ENCODE results near the gene CASZ1. TPM values are rescaled to one million over a fixed set of nuclear protein-coding genes. Genes with fewer than 3 reads are reported as not detected.

Gene CASZ1
- total and polyA plus RNA-seq, 9 of the 15 experiments (the other 6 are each of a cell fraction or from before 2014, with no cell fraction given) = 0.01 to 4.0 (median 0.76) TPM; not detected in 1

DNA sequence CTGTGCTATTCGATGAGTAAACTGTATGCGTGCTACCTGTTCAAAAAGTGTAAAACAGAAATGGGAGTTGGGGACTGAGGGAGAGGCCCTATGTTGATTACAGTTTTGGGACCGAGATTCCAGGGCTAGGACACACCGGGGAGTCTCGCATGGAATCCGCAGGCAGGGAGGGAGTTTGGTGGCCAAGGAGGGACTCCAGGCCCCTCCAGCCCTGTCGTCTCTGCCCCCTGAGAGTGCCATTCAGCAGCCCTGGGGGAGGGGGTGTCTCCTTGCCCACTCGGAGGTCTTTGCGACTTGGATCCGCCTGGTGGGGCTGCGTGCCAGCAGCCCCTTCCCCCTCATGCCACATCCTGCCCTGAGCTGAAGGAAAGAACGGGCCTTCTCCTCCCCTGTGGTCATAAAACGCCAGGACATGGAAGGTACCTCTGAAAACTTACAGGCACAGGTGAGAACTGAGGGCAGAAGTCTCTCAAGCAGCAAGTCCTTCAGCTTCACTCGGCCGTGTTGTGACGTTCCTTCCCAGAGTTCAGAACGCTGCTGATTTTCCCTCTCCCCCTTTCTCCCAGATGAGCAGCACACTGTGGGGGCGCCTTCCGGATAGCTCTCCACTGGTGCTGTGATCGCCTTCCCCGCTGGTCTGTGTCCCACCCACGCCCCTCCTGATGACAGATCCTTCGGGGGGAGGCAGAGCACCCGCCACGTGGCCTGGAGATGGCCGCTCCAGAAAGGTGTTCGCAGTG lies 180.3 kb downstream of the CASZ1 start:
- Histone ChIP-seq H3K9me1 (ENCODE audit: control insufficient read depth, insufficient read depth, low read length) (no peaks in the 10 kb centered on the region), H3K9me3 (replicated peaks; ENCODE audit: control insufficient read depth, insufficient read depth, low read depth, low read length) (no peaks in the 10 kb centered on the region), H4K20me1 (replicated peaks; ENCODE audit: control insufficient read depth, insufficient read depth, low read length) (0 out of 2 replicates have a peak, but pooled peaks cover 21% of the 10 kb centered on the region), H3K9ac (ENCODE audit: insufficient read depth in 1 of 2, low read depth in 2 of 2, low read length in 2 of 2) (peak overlapping the region in 1 of 2 experiments; percentile 12; a peak in 1 of 4 replicates), H3K4me1 (replicated peaks in 1 of 2; ENCODE audit: control insufficient read depth in 2 of 2, insufficient read depth in 2 of 2, low read length in 2 of 2) (no peaks in the 10 kb centered on the region), H2AFZ (ENCODE audit: low read depth, low read length) (no peak overlapping the region), H3K4me3 (no peak overlapping the region), H3K36me3 (ENCODE audit: control insufficient read depth, insufficient read depth, low read length) (peaks cover 6% of the 10 kb centered on the region; the same call in 2 of the 3 replicates), H3K4me2 (ENCODE audit: insufficient read depth, low read length) (no peak overlapping the region), H3K27me3 (ENCODE audit: control insufficient read depth in 2 of 2, insufficient read depth in 2 of 2, low read length in 2 of 2) (no peaks in the 10 kb centered on the region), H3K79me2 (ENCODE audit: control insufficient read depth, insufficient read depth, low read length) (no peaks in the 10 kb centered on the region), H3K27ac (ENCODE audit: extremely low read depth, low read depth, low read length) (no peak overlapping the region)
- intact Hi-C loops (cut with micrococcal nuclease) (no loop called here), in situ Hi-C loops (cut with MboI) (no loop called here)
- BruUV-seq (replicated peaks) = no TSS peak
- ChIA-PET POLR2A (no interaction called here), CTCF (ENCODE audit: low intra/inter-chr PET ratio) (no interaction called here)
- DNase-seq (ENCODE audit: extremely low read depth in 1 of 4, low spot score in 3 of 4) (no peak), FAIRE-seq (no peak), ATAC-seq (no peak)
- WGBS (ENCODE audit: insufficient coverage, low coverage, missing lambda C conversion rate) = 76% methylated on average over 26 of the region's 27 CpGs
- TF ChIP-seq ZNF780A (CRISPR knock-in tag; IDR thresholded peaks at IDR 0.05) (no peak), PTRF (tag; IDR thresholded peaks at IDR 0.05) (no peak), ZC3H8 (IDR thresholded peaks at IDR 0.05) (no peak), CEBPB (tag; IDR thresholded peaks at IDR 0.05) (no peak), SRF (CRISPR knock-in tag; IDR thresholded peaks at IDR 0.05) (no peak), HMGN3 (IDR thresholded peaks at IDR 0.05; ENCODE audit: borderline replicate concordance, extremely low read depth, insufficient read length, low read depth, low read length) (no peak), ZC3H4 (CRISPR knock-in tag; IDR thresholded peaks at IDR 0.05; ENCODE audit: borderline replicate concordance) (no peak), SETDB1 (IDR thresholded peaks at IDR 0.05; ENCODE audit: low read length) (no peak), ZNF444 (CRISPR knock-in tag; IDR thresholded peaks at IDR 0.05) (no peak)
- TF ChIP-seq, protein P1, sequence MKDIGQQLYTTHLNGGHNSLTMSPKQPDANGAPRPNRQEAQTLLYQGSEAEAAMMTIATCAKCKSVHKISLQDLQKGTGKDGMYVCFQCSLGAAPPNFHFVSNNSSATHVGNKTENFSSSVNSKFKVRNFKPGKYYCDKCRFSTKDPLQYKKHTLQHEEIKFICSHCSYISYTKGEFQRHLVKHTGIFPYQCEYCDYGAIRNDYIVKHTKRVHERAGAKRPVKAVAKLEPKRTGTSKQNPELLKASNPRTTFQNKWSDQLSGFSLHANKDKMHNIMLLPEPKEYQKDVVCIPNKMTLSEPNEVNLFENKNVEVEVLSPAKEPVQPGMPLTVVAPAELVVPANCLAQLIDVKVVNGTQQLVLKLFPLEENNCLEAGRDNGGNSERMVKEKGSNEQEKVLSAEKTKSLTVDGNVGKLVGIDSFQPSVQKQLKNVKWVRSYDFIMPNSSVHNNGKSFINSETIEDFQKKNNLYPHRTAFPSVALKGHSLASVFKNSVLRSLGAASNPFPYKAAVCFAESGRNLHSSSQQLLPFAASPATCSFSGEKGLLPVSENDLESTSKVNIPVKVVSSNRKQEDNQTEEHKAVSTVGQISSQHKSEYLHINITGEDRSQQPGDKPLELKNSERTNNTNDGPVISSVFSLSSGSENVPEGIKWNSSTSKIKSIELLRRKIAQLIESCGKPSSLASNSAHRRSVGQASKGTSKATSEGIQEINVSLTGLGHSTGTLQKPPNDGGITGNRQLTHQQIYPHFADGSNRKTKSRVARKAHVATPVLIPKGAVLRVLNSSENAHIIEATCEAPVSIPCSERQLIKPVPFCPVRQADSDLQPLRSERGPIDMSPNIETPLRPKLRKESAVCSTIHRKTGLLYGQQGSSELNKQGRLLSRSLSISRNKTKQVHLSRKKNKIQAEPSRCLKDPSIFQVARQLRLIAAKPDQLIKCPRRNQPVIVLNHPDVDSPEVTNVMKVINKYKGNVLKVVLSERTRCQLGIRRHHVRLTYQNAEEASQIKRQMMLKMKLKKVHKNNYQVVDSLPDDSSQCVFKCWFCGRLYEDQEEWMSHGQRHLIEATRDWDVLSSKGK (CRISPR knock-in tag; IDR thresholded peaks at IDR 0.05) = no peak
- TF ChIP-seq, protein P2, sequence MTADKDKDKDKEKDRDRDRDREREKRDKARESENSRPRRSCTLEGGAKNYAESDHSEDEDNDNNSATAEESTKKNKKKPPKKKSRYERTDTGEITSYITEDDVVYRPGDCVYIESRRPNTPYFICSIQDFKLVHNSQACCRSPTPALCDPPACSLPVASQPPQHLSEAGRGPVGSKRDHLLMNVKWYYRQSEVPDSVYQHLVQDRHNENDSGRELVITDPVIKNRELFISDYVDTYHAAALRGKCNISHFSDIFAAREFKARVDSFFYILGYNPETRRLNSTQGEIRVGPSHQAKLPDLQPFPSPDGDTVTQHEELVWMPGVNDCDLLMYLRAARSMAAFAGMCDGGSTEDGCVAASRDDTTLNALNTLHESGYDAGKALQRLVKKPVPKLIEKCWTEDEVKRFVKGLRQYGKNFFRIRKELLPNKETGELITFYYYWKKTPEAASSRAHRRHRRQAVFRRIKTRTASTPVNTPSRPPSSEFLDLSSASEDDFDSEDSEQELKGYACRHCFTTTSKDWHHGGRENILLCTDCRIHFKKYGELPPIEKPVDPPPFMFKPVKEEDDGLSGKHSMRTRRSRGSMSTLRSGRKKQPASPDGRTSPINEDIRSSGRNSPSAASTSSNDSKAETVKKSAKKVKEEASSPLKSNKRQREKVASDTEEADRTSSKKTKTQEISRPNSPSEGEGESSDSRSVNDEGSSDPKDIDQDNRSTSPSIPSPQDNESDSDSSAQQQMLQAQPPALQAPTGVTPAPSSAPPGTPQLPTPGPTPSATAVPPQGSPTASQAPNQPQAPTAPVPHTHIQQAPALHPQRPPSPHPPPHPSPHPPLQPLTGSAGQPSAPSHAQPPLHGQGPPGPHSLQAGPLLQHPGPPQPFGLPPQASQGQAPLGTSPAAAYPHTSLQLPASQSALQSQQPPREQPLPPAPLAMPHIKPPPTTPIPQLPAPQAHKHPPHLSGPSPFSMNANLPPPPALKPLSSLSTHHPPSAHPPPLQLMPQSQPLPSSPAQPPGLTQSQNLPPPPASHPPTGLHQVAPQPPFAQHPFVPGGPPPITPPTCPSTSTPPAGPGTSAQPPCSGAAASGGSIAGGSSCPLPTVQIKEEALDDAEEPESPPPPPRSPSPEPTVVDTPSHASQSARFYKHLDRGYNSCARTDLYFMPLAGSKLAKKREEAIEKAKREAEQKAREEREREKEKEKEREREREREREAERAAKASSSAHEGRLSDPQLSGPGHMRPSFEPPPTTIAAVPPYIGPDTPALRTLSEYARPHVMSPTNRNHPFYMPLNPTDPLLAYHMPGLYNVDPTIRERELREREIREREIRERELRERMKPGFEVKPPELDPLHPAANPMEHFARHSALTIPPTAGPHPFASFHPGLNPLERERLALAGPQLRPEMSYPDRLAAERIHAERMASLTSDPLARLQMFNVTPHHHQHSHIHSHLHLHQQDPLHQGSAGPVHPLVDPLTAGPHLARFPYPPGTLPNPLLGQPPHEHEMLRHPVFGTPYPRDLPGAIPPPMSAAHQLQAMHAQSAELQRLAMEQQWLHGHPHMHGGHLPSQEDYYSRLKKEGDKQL (CRISPR knock-in tag; IDR thresholded peaks at IDR 0.05; ENCODE audit: borderline replicate concordance) = no peak
- TF ChIP-seq, protein P3, sequence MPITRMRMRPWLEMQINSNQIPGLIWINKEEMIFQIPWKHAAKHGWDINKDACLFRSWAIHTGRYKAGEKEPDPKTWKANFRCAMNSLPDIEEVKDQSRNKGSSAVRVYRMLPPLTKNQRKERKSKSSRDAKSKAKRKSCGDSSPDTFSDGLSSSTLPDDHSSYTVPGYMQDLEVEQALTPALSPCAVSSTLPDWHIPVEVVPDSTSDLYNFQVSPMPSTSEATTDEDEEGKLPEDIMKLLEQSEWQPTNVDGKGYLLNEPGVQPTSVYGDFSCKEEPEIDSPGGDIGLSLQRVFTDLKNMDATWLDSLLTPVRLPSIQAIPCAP (CRISPR knock-in tag; IDR thresholded peaks at IDR 0.05; ENCODE audit: borderline replicate concordance) = no peak
